A673 (cell line): ENCODE data around the gene ZNF668. TPM values are rescaled to one million over a fixed set of nuclear protein-coding genes. Genes with fewer than 3 reads are reported as not detected.

Experiments
- BruUV-seq: library from RNA; stranded (reverse); fragments of 400-500 nt; replicated peaks from 2 replicates; lab custom pipeline; 2021; lab: Mats Ljungman, UMichigan
- CTCF ChIA-PET: fragments of 300-600 bp; sonication (Branson Sonifier 250); formaldehyde crosslinking; loops from one replicate; lab custom pipeline; 2022; ENCODE audit warnings: antibody characterized with exemption; lab: Charles Lee
- POLR2A ChIA-PET: fragments of 300-600 bp; sonication (Branson Sonifier 250); formaldehyde crosslinking; loops from one replicate; lab custom pipeline; 2022; ENCODE audit warnings: antibody characterized with exemption; ENCODE audit not compliant: low non-redundant PET; lab: Charles Lee
- DNase-seq: peaks from one replicate; pipeline ENCODE4 v3.0.0-alpha.2; 2015; ENCODE audit warnings: low spot score
- H3K27ac ChIP-seq: fragments of 200-600 bp; sonication (generic); 2 replicates; pipeline ENCODE4 v1.5.1; 2016; ENCODE audit warnings: mixed run types, low read depth, mild to moderate bottlenecking, mixed read lengths, antibody characterized with exemption, low read length; ENCODE audit not compliant: poor library complexity, severe bottlenecking
- H3K27me3 ChIP-seq: fragments of 200-600 bp; sonication (generic); replicated peaks from 2 replicates; pipeline ENCODE4 v1.6.1; 2017; ENCODE audit warnings: mixed run types, low read depth, mild to moderate bottlenecking, mixed read lengths, antibody characterized with exemption, low read length; ENCODE audit not compliant: insufficient read depth, poor library complexity
- H3K36me3 ChIP-seq: fragments of 200-600 bp; sonication (generic); 2 replicates; pipeline ENCODE4 v1.6.1; 2016; ENCODE audit warnings: mixed run types, mild to moderate bottlenecking, mixed read lengths, antibody characterized with exemption, low read length; ENCODE audit not compliant: insufficient read depth, poor library complexity, severe bottlenecking
- H3K4me1 ChIP-seq: fragments of 200-600 bp; sonication (generic); 2 replicates; pipeline ENCODE4 v1.6.1; 2017; ENCODE audit warnings: mixed run types, mild to moderate bottlenecking, mixed read lengths, antibody characterized with exemption, low read length; ENCODE audit not compliant: insufficient read depth, poor library complexity, severe bottlenecking
- H3K4me3 ChIP-seq: fragments of 200-600 bp; sonication (generic); 2 replicates; pipeline ENCODE4 v1.5.1; 2016; ENCODE audit warnings: low read depth, mixed run types, mild to moderate bottlenecking, mixed read lengths, low read length; ENCODE audit not compliant: poor library complexity, severe bottlenecking
- H3K9me3 ChIP-seq: fragments of 200-600 bp; sonication (generic); 2 replicates; pipeline ENCODE4 v1.6.1; 2016; ENCODE audit warnings: mixed run types, low read depth, mild to moderate bottlenecking, mixed read lengths, antibody characterized with exemption, low read length; ENCODE audit not compliant: poor library complexity, severe bottlenecking
- CTCF ChIP-seq: fragments of 300-800, 200-600 bp; sonication (generic); conservative IDR thresholded peaks from 2 replicates; pipeline ENCODE4 v1.5.1; 2017; ENCODE audit warnings: low read depth, mild to moderate bottlenecking, antibody characterized with exemption, low read length, moderate library complexity, mixed read lengths
- EZH2 ChIP-seq: fragments of 200-600 bp; sonication (generic); IDR thresholded peaks from 2 replicates; pipeline ENCODE4 v1.6.1; 2017; ENCODE audit warnings: borderline replicate concordance, low read depth, mild to moderate bottlenecking, mixed read lengths, antibody characterized with exemption, low read length; ENCODE audit not compliant: poor library complexity, severe bottlenecking
- intact Hi-C: fragments of 100-400 bp; cut with micrococcal nuclease; formaldehyde crosslinking; loops from one replicate; pipeline ENCODE4 v1.10.0; 2022; ENCODE audit not compliant: unreplicated experiment
- total RNA-seq: library from RNA; stranded (reverse); gene quantifications from 2 replicates; pipeline ENCODE4 v1.2.3, GENCODE V29; 2021

Gene ZNF668
- total RNA-seq, 1 experiment from 2014 or later, result 19.8 TPM

GRCh38 chr16:31094424-31095120 is 20.5 kb upstream of the ZNF668 start, which contains the start of gene VKORC1:
Gene VKORC1 (minus strand): TSS chr16:31094797. CDS start chr16:31094729, 68 bp downstream.
- ChIA-PET CTCF (no interaction called here), POLR2A (no interaction called here)
- peak; percentile 98 for DNase-seq
- peaks cover 4% of the 10 kb centered on the region for H3K36me3 ChIP-seq
- H3K27ac ChIP-seq, result peak within 1 kb of the TSS; percentile 79
- no peaks in the 10 kb centered on the region for H3K27me3 ChIP-seq
- no TSS peak for BruUV-seq
- no peak for TF ChIP-seq CTCF
- TF ChIP-seq EZH2, result no peak
- peak within 1 kb of the TSS; percentile 73 for H3K4me3 ChIP-seq
- H3K9me3 ChIP-seq, result no peaks in the 10 kb centered on the region
- intact Hi-C loops, result loop anchor here (1.0 to 10.0 kb wide), 2 partner anchors 20 to 140 kb away; partner anchors contain the start of genes SETD1A, ZNF646 and ZNF668
- H3K4me1 ChIP-seq, result peaks cover 3% of the 10 kb centered on the region

- peaks cover 4% of the 10 kb centered on the region for H3K36me3 ChIP-seq
- H3K27me3 ChIP-seq, result no peaks in the 10 kb centered on the region
- TSS peak; percentile 46 for BruUV-seq
- no peaks in the 10 kb centered on the region for H3K9me3 ChIP-seq
- H3K4me1 ChIP-seq, result peaks cover 3% of the 10 kb centered on the region
- peak overlapping the region; percentile 79 for H3K27ac ChIP-seq
- intact Hi-C loops, result loop anchor here (1.0 to 10.0 kb wide), 2 partner anchors 20 to 139 kb away; partner anchors contain the start of genes SETD1A, ZNF646 and ZNF668
- TF ChIP-seq CTCF (no peak), EZH2 (no peak)
- CTCF ChIA-PET, result no interaction called here
- H3K4me3 ChIP-seq, result peak overlapping the region; percentile 73
- POLR2A ChIA-PET, result no interaction called here
- no peak for DNase-seq
These were observed 20.0 kb upstream of the ZNF668 start for GRCh38 chr16:31094088-31094423.

- Histone ChIP-seq H3K36me3 (peaks cover 4% of the 10 kb centered on the region), H3K27ac (no peak overlapping the region), H3K4me3 (peak overlapping the region; percentile 73), H3K27me3 (no peaks in the 10 kb centered on the region), H3K4me1 (peaks cover 3% of the 10 kb centered on the region), H3K9me3 (no peaks in the 10 kb centered on the region)
- CTCF ChIA-PET, result no interaction called here
- peak; percentile 49 for DNase-seq
- BruUV-seq, result no TSS peak
- TF ChIP-seq EZH2, result no peak
- no peak for TF ChIP-seq CTCF
- intact Hi-C loops, result loop anchor here (10.0 kb wide), 1 partner anchor 138 kb away; the partner anchor contains the start of gene SETD1A
- POLR2A ChIA-PET, result interaction anchor here (0.6 kb wide), 1 partner anchor 27 kb away, joined by 5 read pairs; no protein-coding TSS in a partner anchor
These were observed 19.2 kb upstream of the ZNF668 start for GRCh38 chr16:31093132-31093703.
